ENCODE measurements around the gene DHRS2. TPM values are rescaled to one million over a fixed set of nuclear protein-coding genes. Genes with fewer than 3 reads are reported as not detected.

DHRS2 gene
- total and polyA plus RNA-seq, 2 of the 13 experiments (the other 11 are each of a cell fraction or from before 2014, with no cell fraction given), result 1,621 to 3,021 TPM

DNA sequence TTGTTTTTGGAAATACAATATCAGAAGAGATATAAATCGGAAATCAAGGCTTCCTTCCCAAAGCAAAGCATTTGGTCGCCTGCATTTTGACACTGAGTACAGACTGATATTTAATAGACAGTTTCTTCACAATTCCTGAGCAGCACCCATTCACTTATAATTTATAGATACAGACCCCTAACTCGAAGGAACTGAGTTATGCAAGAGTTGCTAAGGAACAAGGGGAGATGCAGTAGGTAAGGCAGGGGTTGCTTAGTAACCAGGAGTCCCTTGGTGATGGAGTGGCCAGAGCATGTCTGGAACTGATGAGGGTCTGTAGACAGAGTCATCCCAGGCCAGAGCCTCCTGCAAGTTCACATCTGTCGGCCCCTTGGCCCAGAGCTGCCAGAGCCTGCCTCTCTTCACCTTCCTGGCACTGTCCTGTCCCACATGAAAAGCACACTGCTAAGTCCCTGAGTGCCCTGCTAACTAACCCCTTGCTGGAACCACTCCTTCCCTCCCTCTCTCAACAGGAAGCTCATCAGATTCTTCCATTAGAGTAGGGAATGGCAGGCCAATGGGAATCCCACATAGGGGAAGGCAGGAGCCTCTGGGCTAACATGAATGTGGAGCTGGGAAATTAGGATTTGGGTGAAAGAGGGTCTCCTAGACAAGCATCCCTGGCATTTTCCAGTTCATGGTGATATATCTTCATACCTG is 3.6 kb upstream of the DHRS2 start (continued):
- TF ChIP-seq, protein P1, sequence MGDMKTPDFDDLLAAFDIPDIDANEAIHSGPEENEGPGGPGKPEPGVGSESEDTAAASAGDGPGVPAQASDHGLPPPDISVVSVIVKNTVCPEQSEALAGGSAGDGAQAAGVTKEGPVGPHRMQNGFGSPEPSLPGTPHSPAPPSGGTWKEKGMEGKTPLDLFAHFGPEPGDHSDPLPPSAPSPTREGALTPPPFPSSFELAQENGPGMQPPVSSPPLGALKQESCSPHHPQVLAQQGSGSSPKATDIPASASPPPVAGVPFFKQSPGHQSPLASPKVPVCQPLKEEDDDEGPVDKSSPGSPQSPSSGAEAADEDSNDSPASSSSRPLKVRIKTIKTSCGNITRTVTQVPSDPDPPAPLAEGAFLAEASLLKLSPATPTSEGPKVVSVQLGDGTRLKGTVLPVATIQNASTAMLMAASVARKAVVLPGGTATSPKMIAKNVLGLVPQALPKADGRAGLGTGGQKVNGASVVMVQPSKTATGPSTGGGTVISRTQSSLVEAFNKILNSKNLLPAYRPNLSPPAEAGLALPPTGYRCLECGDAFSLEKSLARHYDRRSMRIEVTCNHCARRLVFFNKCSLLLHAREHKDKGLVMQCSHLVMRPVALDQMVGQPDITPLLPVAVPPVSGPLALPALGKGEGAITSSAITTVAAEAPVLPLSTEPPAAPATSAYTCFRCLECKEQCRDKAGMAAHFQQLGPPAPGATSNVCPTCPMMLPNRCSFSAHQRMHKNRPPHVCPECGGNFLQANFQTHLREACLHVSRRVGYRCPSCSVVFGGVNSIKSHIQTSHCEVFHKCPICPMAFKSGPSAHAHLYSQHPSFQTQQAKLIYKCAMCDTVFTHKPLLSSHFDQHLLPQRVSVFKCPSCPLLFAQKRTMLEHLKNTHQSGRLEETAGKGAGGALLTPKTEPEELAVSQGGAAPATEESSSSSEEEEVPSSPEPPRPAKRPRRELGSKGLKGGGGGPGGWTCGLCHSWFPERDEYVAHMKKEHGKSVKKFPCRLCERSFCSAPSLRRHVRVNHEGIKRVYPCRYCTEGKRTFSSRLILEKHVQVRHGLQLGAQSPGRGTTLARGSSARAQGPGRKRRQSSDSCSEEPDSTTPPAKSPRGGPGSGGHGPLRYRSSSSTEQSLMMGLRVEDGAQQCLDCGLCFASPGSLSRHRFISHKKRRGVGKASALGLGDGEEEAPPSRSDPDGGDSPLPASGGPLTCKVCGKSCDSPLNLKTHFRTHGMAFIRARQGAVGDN (CRISPR knock-in tag; IDR thresholded peaks at IDR 0.05), result no peak
- TF ChIP-seq REL (CRISPR knock-in tag; conservative IDR thresholded peaks at IDR 0.05) (no peak), ZNF317 (CRISPR knock-in tag; IDR thresholded peaks at IDR 0.05) (no peak), MAFK (conservative IDR thresholded peaks at IDR 0.05 in 1 of 2, IDR thresholded peaks at IDR 0.05 in 1 of 2; ENCODE audit: low read length in 2 of 2) (no peak), ZNF747 (CRISPR knock-in tag; IDR thresholded peaks at IDR 0.05; ENCODE audit: borderline replicate concordance) (no peak), MIER3 (CRISPR knock-in tag; IDR thresholded peaks at IDR 0.05; ENCODE audit: borderline replicate concordance) (0 out of 2 replicates have a peak, but pooled peaks have one; percentile 29), CHD4 (IDR thresholded peaks at IDR 0.05; ENCODE audit: borderline replicate concordance, low read length) (no peak), ATF5 (CRISPR knock-in tag; IDR thresholded peaks at IDR 0.05; ENCODE audit: low read depth) (no peak), HCFC1 (IDR thresholded peaks at IDR 0.05; ENCODE audit: low read depth, low read length) (no peak), NCOA5 (CRISPR knock-in tag; IDR thresholded peaks at IDR 0.05) (no peak), KDM6A (CRISPR knock-in tag; IDR thresholded peaks at IDR 0.05; ENCODE audit: low read depth) (0 out of 2 replicates have a peak, but pooled peaks have one; percentile 26), MXD4 (CRISPR knock-in tag; IDR thresholded peaks at IDR 0.05) (no peak), THYN1 (CRISPR knock-in tag; IDR thresholded peaks at IDR 0.05; ENCODE audit: borderline replicate concordance, low read depth) (peak; percentile 49; the same call in 1 of the 2 replicates), ZNF513 (CRISPR knock-in tag; conservative IDR thresholded peaks at IDR 0.05) (no peak), ZNF33A (CRISPR knock-in tag; IDR thresholded peaks at IDR 0.05; ENCODE audit: borderline replicate concordance) (no peak), ZNF776 (CRISPR knock-in tag; IDR thresholded peaks at IDR 0.05) (no peak), ZNF770 (CRISPR knock-in tag; IDR thresholded peaks at IDR 0.05) (no peak), IRX3 (CRISPR knock-in tag; IDR thresholded peaks at IDR 0.05; ENCODE audit: borderline replicate concordance, low read depth) (no peak)
- TF ChIP-seq, protein P2, sequence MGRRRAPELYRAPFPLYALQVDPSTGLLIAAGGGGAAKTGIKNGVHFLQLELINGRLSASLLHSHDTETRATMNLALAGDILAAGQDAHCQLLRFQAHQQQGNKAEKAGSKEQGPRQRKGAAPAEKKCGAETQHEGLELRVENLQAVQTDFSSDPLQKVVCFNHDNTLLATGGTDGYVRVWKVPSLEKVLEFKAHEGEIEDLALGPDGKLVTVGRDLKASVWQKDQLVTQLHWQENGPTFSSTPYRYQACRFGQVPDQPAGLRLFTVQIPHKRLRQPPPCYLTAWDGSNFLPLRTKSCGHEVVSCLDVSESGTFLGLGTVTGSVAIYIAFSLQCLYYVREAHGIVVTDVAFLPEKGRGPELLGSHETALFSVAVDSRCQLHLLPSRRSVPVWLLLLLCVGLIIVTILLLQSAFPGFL (CRISPR knock-in tag; IDR thresholded peaks at IDR 0.05), result no peak

Data from HepG2 (cell line).